VCaP (cell line): ENCODE measurements around the gene TYK2.
"Not testable (repeated sequence)": the region's sequence is repeated elsewhere in the genome, so short reads cannot be mapped to it uniquely, and the experiment has no call there.

ENCODE experiments used
- H3K27ac ChIP-seq: fragments of 450-650 bp; 2 replicates; pipeline ENCODE4 v1.5.1; 2017
- CTCF ChIP-seq: fragments of 450-650 bp; conservative IDR thresholded peaks from 2 replicates; pipeline ENCODE4 v1.5.1; 2017; ENCODE audit warnings: mild to moderate bottlenecking, moderate library complexity

The TYK2 gene

DNA sequence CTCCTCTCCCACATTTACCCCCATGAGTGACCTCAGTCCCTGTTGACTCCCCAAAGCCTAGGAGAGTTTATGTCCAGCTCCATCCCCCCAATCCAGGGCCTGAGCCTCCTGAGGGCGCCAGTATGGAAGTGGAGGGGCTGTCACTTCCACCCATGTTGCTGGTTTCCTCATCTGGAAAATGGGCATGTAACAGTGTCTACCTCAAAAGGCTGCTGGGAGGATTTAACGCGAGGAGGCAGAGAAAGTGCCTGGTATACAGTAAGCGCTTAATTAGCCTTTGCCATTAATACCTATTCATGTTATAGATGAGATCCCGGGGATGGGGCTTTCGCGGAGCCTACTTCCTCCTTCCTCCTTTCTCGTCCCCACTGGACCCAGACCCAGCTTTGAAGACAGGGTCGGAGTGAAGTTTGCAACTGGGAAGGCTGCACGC lies 476 bp downstream of the TYK2 start:
- peak overlapping the region; percentile 71; the same call in 1 of the 2 replicates for H3K27ac ChIP-seq
- no peak for TF ChIP-seq CTCF

DNA sequence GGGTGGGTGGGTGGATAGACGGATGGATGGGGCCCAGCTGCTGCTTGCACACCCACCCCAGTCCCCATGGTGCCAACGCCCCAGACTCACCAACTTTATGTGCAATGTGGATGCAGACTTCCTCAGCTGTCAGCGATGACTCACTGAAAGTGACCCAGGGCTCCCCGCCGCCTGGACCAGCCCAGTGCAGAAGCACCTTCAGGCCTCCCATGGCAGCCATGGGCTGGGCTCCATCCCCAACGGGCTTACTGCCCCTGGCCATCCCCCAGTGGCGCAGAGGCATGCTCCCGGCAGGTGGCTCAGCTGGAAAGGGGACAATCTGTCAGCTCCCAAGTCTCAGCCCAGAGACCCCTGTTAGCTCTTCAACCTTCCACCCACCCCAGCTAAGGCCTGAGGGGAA lies 2.2 kb downstream of the TYK2 start:
- H3K27ac ChIP-seq, result no peak overlapping the region
- no peak for TF ChIP-seq CTCF

- not testable (repeated sequence) for H3K27ac ChIP-seq
These were observed 3.2 kb downstream of the TYK2 start for GRCh38 chr19:10377140-10377640.

DNA sequence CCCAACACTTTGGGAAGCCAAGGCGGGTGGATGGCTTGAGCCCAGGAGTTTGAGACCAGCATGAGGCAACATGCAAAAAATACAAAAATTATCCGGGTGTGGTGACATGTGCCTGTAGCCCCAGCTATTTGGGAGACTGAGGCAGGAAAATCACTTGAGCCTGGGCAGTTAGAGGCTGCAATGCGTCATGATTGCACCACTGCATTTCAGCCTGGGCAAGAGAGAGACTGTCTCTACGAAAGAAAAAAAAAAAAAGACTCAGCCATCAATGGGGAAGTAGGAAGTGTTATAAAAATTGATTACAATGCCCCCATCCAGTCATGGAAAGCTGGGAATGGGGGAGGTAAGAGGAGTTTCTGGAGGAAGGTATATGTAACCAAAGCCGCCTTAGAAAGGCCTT lies 5.4 kb downstream of the TYK2 start:
- H3K27ac ChIP-seq, result no peak overlapping the region
- TF ChIP-seq CTCF, result no peak

DNA sequence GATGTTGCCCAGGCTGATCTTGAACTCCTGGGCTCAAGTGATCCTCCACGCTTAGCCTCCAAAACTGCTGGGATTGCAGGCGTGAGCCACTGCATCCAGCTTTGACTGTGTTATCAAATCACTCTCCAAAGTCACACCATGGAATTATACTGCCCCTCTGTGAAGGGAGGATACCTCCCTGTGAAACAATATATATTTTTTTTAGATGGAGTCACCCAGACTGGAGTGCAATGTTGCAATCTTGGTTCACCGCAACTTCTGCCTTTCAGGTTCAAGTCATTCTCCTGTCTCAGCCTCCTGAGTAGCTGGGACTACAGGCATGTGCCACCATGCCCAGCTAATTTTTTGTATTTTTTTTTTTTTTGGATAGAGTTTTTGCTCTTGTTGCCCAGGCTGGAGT lies 7.7 kb downstream of the TYK2 start:
- H3K27ac ChIP-seq, result no peak overlapping the region
- TF ChIP-seq CTCF, result no peak

GRCh38 chr19:10368101-10368803 lies 12.1 kb downstream of the TYK2 start:
- TF ChIP-seq CTCF, result no peak
- no peak overlapping the region for H3K27ac ChIP-seq

- not testable (repeated sequence) for H3K27ac ChIP-seq
These were observed 13.3 kb downstream of the TYK2 start for GRCh38 chr19:10366950-10367512.

DNA sequence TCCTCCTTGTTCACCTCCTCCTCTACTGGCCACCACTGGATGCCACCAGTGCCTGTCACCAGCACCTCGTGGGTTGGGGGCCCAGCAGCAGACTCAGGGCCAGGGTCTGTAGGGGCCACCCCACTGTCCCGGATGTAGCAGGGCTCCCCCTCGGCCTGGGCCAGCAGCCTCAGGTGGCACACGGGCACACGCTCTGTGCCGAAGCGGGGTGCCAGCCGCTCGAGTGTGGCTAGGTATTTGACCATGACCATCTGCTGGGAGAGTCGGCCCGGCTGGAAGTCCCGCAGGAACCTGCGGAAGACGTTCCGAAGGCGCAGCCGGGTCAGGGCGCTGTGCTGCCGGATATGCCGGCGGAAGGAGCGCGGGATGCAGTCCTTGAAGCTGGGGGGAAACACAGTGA lies 14.9 kb downstream of the TYK2 start:
- no peak overlapping the region for H3K27ac ChIP-seq
- no peak for TF ChIP-seq CTCF
